HG03025 (cell line): Measurements from ENCODE around the gene FAM210A.

Experiments used
- ATAC-seq: cut with Tn5 transposase; IDR thresholded peaks from one replicate; pipeline ENCODE4 v1.9.1; 2021; ENCODE audit warnings: mild to moderate bottlenecking, moderate library complexity; ENCODE audit not compliant: unreplicated experiment, low FRiP score

The FAM210A gene

DNA sequence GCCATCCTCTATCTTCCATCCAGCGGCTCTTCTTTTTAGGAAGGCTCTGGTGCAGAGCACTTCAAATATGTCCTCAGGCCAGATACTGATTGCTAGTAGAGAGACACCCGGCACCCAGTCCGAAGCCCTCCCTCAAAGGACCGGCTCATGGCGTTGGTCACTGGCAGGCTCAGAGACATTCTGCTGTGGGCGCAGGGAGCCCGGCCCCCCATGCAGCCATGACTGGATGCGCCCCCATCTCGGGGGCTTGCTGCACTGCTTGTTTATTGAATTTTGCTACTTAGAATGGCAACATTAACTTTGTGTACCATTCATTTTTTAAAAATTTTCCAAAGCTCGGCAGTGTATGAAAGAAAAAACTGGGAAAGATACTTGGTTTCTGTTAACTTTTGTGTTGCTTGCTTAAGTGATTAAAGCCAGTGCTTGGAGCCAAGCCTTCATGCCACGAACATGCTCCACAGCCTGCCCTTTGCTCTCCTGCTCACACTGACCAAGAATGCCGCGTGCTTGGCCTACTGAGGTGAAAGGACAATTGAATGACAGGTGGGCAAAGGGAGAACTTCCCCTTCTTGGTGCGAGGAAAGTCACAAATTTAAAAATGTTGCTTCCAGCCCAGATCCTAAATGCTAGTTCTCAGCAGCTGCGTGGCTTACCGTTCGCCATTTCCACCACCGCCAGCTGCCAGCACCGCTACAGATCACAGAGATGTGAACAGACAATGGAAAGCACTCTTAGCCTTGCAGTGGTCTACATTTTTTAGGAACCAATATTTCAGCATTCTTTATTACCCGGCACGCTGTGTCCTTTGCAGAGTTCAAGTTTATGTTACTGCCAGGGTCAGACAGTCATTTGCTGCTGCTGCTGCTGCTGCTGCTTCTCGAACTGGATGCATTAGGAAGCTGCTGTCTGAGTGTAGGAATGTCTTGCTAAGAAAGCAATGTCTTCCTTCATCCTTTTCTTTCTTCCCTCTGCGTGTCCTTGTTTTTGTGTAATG, 76.7 kb downstream of the FAM210A start:
- no peak for ATAC-seq

DNA sequence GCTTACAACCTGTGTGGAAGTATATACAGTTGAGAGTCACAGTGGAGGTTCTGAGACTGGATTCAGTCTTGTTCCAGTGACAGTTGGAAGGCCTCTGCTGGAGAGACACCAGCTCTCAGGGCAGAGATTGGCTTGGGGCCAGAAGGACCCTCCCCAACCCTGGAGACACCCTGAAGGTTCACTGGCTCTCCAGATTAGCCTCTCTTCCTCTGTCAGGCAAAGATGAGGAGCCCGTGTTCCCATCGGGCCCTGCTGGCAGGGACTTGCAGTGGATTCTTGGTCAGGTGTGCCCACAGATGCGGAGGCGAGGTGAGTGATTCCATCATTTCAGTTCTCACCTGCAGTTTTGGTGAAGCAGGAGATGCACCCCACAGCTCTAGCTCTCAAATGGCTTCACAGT, 78.6 kb downstream of the FAM210A start:
- ATAC-seq: no peak

- ATAC-seq: no peak
Measured at GRCh38 chr18:13646633-13647032, 79.7 kb downstream of the FAM210A start.

- ATAC-seq: no peak
Measured at GRCh38 chr18:13645093-13645492, 81.3 kb downstream of the FAM210A start.

DNA sequence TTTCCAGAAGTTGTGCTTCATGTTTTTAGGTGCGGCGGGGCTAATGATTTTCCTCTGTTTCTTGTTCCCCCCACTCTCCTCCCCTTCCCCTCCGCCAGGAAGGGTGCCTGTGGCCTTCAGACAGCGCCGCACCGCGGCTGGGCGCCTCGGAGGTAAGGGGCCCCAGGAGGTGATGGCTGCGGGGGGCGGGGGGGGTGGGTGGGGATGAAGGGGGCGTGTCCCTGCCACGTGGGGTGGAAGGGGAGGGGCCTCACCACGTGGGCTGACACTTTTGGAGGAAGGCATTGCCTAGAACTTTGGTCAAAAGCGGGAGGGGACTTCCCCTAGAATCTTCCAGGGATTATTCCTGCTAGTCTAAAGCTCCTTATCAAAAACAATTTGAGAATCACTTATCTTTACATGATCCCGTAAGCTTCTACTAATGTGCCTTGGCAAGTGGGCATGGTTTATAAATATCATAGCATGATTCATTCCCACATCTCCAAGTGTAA, 83.1 kb downstream of the FAM210A start:
- ATAC-seq: no peak

- ATAC-seq: no peak
Measured at GRCh38 chr18:13642440-13642827, 83.9 kb downstream of the FAM210A start.

GRCh38 chr18:13641551-13642439, 84.6 kb downstream of the FAM210A start:
- ATAC-seq: no peak

DNA sequence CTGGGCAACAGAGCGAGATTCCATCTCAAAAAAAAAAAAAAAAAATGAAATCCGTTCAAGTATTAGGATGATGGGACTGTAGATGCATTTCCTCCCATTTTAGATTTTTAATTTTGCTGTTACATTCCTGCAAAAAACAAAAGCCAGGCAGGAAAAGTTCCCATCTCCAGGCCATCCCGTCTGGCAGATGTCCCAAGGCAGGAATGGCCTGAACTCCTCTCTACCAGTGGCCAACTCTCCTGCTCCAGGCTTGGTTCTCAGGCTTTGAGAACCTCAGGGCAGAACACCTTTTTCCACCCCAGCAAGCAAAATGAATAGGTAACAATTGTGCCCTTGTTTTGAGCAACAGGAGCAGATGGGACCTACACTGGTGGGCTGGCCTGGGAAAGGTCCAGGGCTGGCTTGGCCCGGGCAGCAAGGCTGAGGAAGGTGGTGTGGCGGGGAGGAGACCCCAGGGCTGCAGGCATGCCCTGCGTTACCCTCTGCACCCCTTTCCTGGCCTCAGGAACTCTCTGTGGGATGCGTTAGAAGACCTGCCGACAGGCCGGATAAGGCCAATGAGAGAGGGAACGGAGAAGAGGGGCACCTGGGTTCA, 86.0 kb downstream of the FAM210A start:
- ATAC-seq: no peak

GRCh38 chr18:13638719-13639595, 87.4 kb downstream of the FAM210A start:
- no peak for ATAC-seq

DNA sequence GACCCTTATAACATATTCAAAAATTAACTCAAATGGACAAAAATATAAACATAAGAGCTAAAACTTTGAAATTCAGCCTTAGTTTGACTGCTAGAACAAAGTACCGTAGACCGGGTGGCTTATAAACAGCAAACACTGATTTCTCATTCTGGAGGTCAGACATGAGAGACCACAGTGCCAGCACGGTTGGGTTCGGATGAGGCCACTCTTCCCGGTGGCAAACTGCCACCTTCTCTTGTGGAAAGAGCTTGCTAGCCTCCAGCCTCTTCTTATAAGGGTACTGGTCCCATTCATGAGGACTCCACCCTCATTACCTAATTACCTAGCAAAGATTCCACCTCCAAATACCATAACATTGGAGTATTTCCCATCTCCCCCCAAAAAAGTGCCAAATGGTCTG, 91.3 kb downstream of the FAM210A start:
- no peak for ATAC-seq

DNA sequence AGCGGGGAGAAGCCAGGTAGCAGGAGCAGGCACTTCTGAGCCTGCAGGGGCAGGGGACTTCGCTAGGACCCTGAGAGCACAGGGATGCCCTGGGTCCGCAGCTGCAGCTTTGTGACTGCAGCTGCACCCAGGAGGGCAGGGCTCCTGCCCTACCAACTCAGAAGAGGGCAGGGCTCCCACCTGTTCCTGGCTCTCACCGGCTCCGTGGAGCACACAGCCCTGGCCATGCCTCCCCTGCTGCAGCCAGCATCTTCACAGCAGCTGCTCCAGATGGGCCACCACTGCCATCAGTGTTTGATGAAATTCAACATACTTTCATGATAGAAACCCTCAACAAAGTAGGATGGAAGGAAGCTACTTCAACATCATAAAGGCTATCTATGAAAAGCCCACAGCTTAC, 92.7 kb downstream of the FAM210A start:
- no peak for ATAC-seq

GRCh38 chr18:13630716-13631268, 95.6 kb downstream of the FAM210A start:
- no peak for ATAC-seq

DNA sequence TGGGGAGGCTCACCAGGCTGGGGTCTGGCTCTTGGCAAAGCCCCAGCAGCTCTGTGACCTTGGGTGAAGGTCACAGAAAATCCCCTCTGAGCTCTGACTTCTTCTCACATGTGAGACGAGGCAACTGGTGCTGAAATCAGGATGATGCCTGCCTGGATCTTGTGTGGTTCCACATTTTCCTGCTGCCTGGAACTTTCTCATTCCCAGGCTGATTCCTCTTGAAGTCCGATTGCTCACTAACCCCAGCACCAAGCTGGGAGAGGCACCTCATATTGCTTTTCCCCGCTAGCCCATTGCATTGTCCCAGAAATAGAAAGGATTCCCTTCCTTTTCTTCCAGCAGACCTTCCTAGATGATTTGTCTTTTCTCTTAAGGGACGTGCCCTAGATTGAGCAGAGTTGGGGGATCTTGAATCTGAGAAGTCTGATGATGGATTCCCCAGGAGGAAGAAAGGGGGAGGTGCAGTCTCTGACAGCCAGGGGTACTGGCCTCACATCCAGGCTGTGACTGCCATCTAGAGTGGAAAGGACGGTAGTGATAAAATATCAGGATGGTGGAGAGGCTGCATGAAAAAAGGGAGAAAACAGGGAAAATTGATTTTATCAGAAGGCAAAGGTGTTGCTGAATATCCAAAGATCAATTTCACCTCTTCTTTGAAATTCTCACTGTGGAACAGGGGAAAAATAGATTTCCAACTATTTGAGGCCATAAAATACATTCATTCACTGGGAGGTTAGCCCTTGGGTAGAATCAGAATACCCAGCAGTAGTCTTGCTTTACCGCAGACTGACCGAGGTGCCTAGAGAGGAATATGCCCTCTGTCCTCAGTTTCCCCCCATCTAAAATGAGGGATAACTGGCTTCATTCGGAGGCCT, 96.3 kb downstream of the FAM210A start:
- no peak for ATAC-seq

DNA sequence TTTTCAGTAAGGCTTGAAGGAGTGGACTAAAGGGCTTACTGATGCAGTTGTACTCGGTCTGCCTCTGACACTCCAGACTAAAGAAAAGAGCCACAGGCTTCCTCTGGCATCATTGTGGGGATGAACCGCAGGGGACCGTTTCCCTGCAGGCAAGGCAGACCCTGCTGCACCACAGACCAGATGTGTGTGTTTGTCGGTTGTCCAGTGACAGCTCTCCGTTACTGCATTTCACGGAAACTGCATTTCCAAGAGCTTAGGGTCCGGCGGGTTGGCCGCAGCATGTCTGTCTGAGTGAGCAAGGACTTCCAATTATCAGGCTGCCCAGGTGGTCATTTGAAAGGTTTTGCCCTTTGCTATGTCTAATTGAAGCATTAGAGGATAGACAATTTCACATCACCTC, 98.1 kb downstream of the FAM210A start:
- no peak for ATAC-seq

DNA sequence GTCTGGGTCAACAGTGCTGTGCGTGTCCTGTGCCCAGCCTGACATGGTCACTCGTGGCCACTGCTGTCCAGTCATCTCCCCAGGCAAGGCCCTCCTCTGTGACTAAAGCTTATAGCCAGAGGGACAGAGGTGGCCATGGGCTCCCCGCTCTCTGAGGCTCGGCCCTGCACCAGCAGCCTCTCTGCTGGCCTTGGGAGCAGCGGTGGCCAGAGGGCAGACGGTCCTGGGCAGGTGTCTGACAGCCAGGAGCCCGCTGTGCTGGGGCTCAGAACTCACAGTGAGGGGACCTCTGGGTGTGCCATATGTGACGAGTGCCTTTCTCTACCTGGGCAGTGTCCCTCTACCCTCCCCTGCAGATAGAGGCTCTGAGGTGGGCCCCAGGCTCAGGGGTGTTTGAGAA, 98.7 kb downstream of the FAM210A start:
- ATAC-seq: no peak

DNA sequence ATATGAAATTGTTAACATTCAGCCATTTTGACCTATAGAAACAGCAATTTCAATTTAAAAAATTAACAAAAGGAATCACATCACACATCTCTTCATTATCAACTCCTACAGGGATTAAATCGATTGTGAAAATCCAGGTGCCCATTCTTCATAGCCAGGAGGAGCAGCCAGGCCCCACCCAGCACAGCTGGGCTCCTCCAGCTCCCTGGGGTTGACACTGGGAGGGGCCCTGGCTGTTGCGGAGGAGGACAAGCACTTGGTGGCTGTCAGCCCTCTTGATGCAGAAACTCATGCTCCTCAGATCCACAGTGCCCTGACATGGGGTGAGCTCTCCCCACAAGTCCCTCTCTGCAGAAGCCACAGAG, 99.8 kb downstream of the FAM210A start:
- ATAC-seq: no peak

GRCh38 chr18:13625843-13626543, 100.4 kb downstream of the FAM210A start:
- ATAC-seq: no peak

DNA sequence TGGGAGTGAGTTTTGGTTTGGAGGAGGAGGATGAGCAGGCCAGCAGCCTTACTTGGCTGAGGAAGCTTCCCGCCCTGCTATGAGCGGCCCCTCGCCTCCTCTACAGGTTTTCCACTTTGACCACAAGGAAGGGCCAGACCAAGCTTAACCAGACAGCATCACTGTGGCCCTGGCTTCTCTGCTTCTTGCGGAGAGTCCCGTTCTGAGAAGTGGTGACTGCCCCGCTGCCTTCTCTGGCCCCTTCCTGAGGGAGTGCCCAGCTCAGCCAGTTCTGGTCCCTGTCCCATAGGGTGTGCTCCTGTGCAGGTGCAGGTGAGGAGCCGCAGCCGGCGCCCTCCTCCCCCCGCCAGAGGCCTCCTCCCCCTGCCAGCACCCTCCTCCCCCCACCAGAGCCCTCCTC, 101.0 kb downstream of the FAM210A start:
- ATAC-seq: no peak
